HG02678 (cell line): ENCODE measurements around the gene RNF214.
"Not testable (repeated sequence)": the region's sequence is repeated elsewhere in the genome, so short reads cannot be mapped to it uniquely, and the experiment has no call there.

Experiments
- ATAC-seq: cut with Tn5 transposase; IDR thresholded peaks from one replicate; pipeline ENCODE4 v1.9.1; 2021; ENCODE audit warnings: mild to moderate bottlenecking, moderate library complexity; ENCODE audit not compliant: unreplicated experiment

Gene RNF214

DNA sequence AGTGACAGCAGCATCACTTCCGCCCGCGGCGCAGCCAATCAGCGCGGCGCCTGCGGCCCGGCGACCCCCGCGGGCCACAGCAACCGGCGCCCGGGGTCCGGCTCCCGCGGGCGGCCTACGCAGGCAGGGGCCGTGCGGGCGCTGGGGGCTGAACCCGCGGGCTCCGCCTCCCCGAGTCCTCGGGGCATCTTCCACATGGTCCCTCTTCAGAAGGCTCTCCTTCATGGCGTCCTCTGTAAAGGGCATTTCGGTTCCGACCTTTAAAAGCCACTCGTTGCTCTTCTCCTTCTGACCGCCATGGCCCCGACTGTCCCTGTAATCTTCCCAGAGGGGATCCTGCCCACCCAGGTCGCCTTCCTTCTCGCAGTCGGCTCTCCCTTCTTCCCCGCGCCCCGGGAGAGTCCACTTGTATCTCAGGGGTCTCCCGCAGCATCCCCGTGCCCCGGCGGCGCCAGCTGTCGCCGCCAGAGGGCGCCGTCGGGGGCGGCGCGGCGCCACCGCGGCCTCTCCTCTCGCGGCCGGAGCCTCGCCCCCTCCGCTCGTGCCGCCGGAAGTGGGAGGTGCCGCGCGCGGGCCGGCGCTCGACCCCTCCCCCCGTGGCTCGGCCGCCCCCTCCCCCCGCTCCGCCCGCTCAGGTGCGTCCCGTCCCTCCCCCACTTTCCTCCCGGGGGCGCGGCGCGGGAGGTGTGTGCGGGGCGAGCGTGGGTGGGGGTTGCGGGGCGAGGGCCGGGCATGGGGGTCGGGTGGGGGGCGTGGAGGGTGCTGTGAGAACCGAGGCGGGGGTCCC is at the start of gene RNF214:
RNF214 (plus strand) TSS at position 580 of the 787 bp plus-strand sequence. CDS start 1,602 bp downstream, outside the sequence.
- peak; percentile 75 for ATAC-seq

- not testable (repeated sequence) for ATAC-seq
Measured at GRCh38 chr11:117183178-117183577, 49.3 kb upstream of the RNF214 start.

- no peak for ATAC-seq
Measured at GRCh38 chr11:117183724-117184349, 48.6 kb upstream of the RNF214 start.

DNA sequence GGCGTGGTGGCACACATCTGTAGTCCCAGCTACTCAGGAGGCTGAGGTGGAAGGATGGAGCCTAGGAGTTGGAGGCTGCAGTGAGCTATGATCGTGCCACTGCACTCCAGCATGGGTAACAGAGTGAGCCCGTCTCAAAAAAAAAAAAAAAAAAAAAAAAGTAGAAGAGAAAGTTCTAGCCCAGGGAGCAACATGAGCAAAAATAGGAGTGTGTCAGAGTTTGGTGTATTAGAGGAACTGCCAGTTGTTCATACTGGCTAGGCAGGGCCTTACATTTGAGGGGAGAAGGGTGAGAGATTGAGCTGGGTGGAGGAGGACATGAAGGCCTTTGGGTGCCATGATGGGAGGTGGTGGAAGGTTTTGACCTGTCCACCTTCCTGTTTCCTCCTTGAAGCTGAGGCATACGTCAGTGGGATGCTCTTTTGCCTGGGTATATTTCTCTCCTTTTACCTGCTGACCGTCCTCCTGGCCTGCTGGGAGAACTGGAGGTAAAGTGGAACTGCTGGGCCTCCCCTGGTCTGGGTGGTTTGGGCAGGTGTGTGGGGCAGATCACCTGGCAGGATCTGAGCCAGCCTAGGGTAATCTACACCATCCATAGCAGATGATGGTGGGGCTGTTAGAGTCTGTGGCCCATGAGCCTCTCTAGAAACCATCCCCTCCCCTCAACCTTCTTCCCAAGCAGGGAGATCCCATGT is 46.6 kb upstream of the RNF214 start:
- ATAC-seq = no peak

- ATAC-seq = no peak
Measured at GRCh38 chr11:117186431-117186761, 46.1 kb upstream of the RNF214 start.

DNA sequence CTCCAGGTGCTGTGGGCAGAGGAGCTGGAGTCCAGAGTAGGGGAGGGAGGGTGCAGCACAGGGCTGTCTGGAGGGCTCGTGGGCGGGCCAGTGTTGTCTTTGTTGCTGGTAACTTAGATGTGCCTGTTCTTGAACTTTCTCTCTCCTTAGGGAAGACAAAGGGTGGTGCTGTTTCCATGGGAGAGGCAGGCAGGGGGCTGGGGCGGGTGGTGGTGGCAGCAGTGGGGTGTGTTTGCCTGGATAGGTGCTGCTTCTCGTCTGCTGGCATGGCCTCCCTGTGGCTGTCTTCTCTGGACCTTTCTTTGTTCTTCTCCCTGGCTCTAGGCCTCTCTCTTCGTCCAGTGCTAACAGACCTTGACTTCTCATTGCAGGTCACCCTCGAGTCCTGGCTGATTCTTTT is 45.5 kb upstream of the RNF214 start:
- no peak for ATAC-seq

DNA sequence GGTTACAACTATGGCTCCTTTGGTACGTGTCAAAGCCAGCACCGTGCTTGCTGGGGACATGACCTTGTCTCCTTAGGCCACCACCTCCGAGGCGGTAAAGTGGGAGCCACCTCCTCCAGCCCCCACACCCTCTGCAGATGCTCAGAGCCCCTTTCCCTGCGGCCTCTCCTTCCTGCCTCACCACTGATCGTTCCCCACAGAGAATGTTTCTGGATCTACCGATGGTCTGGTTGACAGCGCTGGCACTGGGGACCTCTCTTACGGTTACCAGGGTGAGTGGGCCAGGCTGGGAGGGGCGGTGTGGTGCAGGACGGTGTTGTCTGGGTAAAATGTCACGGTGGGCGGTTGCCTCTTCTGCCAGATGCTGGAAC is 45.1 kb upstream of the RNF214 start:
- no peak for ATAC-seq

GRCh38 chr11:117187799-117188481 is 44.5 kb upstream of the RNF214 start:
- ATAC-seq = no peak

DNA sequence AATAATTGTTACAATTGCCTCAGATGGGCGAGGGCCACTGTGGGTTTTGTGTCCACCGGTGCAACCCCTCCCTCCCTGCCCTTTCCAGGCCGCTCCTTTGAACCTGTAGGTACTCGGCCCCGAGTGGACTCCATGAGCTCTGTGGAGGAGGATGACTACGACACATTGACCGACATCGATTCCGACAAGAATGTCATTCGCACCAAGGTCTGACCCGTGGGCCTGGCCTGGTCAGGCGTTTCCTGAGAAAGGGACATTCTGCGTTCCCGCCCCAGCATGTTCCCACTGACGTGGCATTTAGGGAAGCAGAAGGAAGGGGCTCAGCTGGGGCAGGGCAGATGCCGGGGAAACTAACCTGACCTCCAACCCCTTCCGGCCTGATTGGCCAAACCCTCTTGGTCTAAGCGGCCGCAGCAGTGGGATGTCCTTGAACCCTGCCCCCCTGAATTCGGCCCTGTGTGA is 43.8 kb upstream of the RNF214 start:
- ATAC-seq = no peak

- peak; percentile 58 for ATAC-seq
Measured at GRCh38 chr11:117189191-117189940, 43.1 kb upstream of the RNF214 start.

GRCh38 chr11:117189941-117190544 is 42.4 kb upstream of the RNF214 start:
- ATAC-seq = no peak

- ATAC-seq = no peak
Measured at GRCh38 chr11:117191680-117192400, 40.6 kb upstream of the RNF214 start.

DNA sequence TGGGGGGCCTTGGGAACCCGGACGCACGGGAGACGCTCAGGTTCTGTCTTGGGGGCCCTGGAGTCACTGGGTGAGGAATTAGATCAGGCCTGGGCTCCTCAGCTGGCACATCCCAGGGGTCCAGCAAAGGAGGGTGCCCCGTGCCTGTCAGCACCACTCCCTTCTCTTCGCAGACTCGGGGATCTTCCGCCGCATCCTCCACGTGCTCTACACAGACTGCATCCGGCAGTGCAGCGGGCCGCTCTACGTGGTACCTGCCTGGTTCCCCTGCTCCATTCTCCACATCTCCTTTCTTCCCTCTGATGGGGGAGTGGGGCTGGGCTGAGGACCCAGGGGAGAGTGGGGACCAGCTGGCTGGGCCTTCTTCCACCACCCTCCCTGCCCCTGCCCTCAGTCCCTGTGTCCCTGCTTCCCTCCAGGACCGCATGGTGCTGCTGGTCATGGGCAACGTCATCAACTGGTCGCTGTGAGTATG is 40.0 kb upstream of the RNF214 start:
- ATAC-seq = no peak

GRCh38 chr11:117193130-117194020 is 39.1 kb upstream of the RNF214 start:
- ATAC-seq = no peak

- ATAC-seq = no peak
Measured at GRCh38 chr11:117194267-117194666, 38.2 kb upstream of the RNF214 start.

GRCh38 chr11:117195258-117195657 is 37.2 kb upstream of the RNF214 start:
- no peak for ATAC-seq

- ATAC-seq = no peak
Measured at GRCh38 chr11:117195761-117196160, 36.7 kb upstream of the RNF214 start.

DNA sequence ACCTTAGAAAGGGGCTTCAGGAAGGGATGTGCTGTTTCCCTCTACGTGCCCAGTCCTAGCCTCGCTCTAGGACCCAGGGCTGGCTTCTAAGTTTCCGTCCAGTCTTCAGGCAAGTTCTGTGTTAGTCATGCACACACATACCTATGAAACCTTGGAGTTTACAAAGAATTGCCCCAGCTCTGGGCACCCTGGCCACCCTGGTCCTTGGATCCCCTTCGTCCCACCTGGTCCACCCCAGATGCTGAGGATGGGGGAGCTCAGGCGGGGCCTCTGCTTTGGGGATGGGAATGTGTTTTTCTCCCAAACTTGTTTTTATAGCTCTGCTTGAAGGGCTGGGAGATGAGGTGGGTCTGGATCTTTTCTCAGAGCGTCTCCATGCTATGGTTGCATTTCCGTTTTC is 35.5 kb upstream of the RNF214 start:
- no peak for ATAC-seq
